SK-N-SH treated with all-trans-retinoic acid at 6 μM for 48 hours (cell line): ENCODE results near the gene NSRP1.
"Not testable (repeated sequence)": the region's sequence is repeated elsewhere in the genome, so short reads cannot be mapped to it uniquely, and the experiment has no call there.

Source experiments
- ATAC-seq: fragments of 200-7000 bp; cut with Tn5 transposase; 3 replicates; pipeline ENCODE4 v1.9.1; 2020; ENCODE audit warnings: mild to moderate bottlenecking, moderate library complexity
- ARNTL ChIP-seq: fragments of 450-650 bp; formaldehyde crosslinking; IDR thresholded peaks from 2 replicates; pipeline ENCODE4 v1.5.0; 2020; ENCODE audit warnings: low read depth, mild to moderate bottlenecking, moderate library complexity, borderline replicate concordance
- BACH2 ChIP-seq: fragments of 250-450 bp; sonication (Bioruptor Pico); IDR thresholded peaks from 2 replicates; pipeline ENCODE4 v1.9.0; 2021; ENCODE audit warnings: mild to moderate bottlenecking, borderline replicate concordance
- CSDC2 ChIP-seq: fragments of 250-450 bp; sonication (Bioruptor Pico); IDR thresholded peaks from 2 replicates; pipeline ENCODE4 v1.5.0; 2020; ENCODE audit warnings: mild to moderate bottlenecking, moderate library complexity
- GLIS3 ChIP-seq: fragments of 250-450 bp; sonication (Bioruptor Pico); IDR thresholded peaks from 2 replicates; pipeline ENCODE4 v1.5.0; 2020; ENCODE audit warnings: mild to moderate bottlenecking, moderate library complexity
- OSR1 ChIP-seq: fragments of 250-450 bp; sonication (Bioruptor Pico); IDR thresholded peaks from 2 replicates; pipeline ENCODE4 v1.8.0; 2022; ENCODE audit warnings: moderate library complexity, mild to moderate bottlenecking, inconsistent platforms
- PPARA ChIP-seq: fragments of 250-450 bp; sonication (Bioruptor Pico); IDR thresholded peaks from 2 replicates; pipeline ENCODE4 v1.5.0; 2020; ENCODE audit warnings: mild to moderate bottlenecking, borderline replicate concordance
- RARB ChIP-seq: fragments of 250-450 bp; sonication (Bioruptor Pico); IDR thresholded peaks from 2 replicates; pipeline ENCODE4 v1.8.0; 2021; ENCODE audit warnings: mild to moderate bottlenecking, moderate library complexity
- TOX ChIP-seq: fragments of 250-450 bp; sonication (Bioruptor Pico); IDR thresholded peaks from 2 replicates; pipeline ENCODE4 v1.8.0; 2021; ENCODE audit warnings: mild to moderate bottlenecking, moderate library complexity, borderline replicate concordance
- ZFP3 ChIP-seq: fragments of 250-450 bp; sonication (Bioruptor Pico); IDR thresholded peaks from 2 replicates; pipeline ENCODE4 v1.5.0; 2020; ENCODE audit warnings: mild to moderate bottlenecking, moderate library complexity
- ZFP30 ChIP-seq: fragments of 450-650 bp; formaldehyde crosslinking; IDR thresholded peaks from 2 replicates; pipeline ENCODE4 v1.5.0; 2022; ENCODE audit warnings: mild to moderate bottlenecking, moderate library complexity
- ZNF565 ChIP-seq: fragments of 450-650 bp; formaldehyde crosslinking; conservative IDR thresholded peaks from 2 replicates; pipeline ENCODE4 v1.5.0; 2020; ENCODE audit warnings: low read depth, mild to moderate bottlenecking, moderate library complexity
- ZNF8 ChIP-seq: fragments of 450-650 bp; formaldehyde crosslinking; IDR thresholded peaks from 2 replicates; pipeline ENCODE4 v1.5.0; 2020; ENCODE audit warnings: mild to moderate bottlenecking, moderate library complexity
- TF ChIP-seq, protein P1 (sequence below): fragments of 250-450 bp; sonication (Bioruptor Pico); IDR thresholded peaks from 2 replicates; pipeline ENCODE4 v1.5.1; 2021; ENCODE audit warnings: mild to moderate bottlenecking, moderate library complexity
- TF ChIP-seq, protein P2 (sequence below): fragments of 250-450 bp; sonication (Bioruptor Pico); IDR thresholded peaks from 2 replicates; pipeline ENCODE4 v1.8.0; 2020; ENCODE audit warnings: mild to moderate bottlenecking, moderate library complexity, borderline replicate concordance
- TF ChIP-seq, protein P3 (sequence below): fragments of 250-450 bp; sonication (Bioruptor Pico); IDR thresholded peaks from 2 replicates; pipeline ENCODE4 v1.5.1; 2020; ENCODE audit warnings: low read depth, mild to moderate bottlenecking, moderate library complexity
- TF ChIP-seq, protein P4 (sequence below): fragments of 250-450 bp; sonication (Bioruptor Pico); IDR thresholded peaks from 2 replicates; pipeline ENCODE4 v1.8.0; 2021; ENCODE audit warnings: low read depth, mild to moderate bottlenecking, moderate library complexity, borderline replicate concordance
- TF ChIP-seq, protein P5 (sequence below): fragments of 250-450 bp; sonication (Bioruptor Pico); IDR thresholded peaks from 2 replicates; pipeline ENCODE4 v1.5.0; 2020; ENCODE audit warnings: mild to moderate bottlenecking, moderate library complexity

The NSRP1 gene

DNA sequence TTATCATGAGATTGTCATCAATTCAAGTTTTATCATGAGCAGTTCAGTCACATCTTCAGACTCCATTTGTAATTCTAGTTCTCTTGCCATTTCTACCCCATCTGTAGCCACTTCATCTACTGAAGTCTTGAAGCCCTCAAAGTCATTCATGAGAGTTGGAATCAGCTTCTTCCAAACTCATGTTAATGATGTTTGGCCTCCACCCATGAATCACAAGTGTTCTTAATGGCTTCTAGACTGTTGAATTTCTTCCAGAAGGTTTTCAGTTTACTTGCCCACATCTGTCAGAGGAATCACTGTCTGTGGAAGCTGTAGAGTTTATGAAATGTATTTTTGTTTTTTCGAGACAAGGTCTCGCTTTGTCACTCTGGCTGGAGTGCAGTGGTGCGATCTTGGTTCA is 16.0 kb downstream of the NSRP1 start (continued):
- TF ChIP-seq, protein P1, sequence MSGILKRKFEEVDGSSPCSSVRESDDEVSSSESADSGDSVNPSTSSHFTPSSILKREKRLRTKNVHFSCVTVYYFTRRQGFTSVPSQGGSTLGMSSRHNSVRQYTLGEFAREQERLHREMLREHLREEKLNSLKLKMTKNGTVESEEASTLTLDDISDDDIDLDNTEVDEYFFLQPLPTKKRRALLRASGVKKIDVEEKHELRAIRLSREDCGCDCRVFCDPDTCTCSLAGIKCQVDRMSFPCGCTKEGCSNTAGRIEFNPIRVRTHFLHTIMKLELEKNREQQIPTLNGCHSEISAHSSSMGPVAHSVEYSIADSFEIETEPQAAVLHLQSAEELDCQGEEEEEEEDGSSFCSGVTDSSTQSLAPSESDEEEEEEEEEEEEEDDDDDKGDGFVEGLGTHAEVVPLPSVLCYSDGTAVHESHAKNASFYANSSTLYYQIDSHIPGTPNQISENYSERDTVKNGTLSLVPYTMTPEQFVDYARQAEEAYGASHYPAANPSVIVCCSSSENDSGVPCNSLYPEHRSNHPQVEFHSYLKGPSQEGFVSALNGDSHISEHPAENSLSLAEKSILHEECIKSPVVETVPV (CRISPR knock-in tag): no peak
- no peak for TF ChIP-seq ZNF565 (CRISPR knock-in tag)

DNA sequence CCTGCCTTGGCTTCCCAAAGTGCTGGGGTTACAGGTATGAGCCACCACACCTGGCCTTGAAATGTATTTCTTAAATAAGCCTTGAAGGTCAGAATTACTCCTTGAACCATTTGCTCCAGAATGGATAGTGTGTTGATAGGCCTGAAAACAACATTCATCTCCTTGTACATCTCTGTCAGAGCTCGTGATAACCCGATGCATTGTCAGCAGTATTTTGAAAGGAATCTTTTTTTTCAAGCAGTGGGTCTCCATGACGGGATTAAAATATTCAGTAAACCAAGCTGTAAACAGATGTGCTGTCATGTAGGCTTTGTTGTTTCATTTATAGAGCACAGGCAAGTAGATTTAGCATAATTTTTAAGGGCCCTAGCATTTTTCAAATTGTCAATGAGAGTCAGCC is 16.6 kb downstream of the NSRP1 start:
- TF ChIP-seq ZFP30 (CRISPR knock-in tag): no peak
- TF ChIP-seq, protein P2, sequence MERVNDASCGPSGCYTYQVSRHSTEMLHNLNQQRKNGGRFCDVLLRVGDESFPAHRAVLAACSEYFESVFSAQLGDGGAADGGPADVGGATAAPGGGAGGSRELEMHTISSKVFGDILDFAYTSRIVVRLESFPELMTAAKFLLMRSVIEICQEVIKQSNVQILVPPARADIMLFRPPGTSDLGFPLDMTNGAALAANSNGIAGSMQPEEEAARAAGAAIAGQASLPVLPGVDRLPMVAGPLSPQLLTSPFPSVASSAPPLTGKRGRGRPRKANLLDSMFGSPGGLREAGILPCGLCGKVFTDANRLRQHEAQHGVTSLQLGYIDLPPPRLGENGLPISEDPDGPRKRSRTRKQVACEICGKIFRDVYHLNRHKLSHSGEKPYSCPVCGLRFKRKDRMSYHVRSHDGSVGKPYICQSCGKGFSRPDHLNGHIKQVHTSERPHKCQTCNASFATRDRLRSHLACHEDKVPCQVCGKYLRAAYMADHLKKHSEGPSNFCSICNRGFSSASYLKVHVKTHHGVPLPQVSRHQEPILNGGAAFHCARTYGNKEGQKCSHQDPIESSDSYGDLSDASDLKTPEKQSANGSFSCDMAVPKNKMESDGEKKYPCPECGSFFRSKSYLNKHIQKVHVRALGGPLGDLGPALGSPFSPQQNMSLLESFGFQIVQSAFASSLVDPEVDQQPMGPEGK (CRISPR knock-in tag): no peak
- no peak for TF ChIP-seq ARNTL (CRISPR knock-in tag)
- TF ChIP-seq TOX (CRISPR knock-in tag): no peak
- TF ChIP-seq GLIS3 (CRISPR knock-in tag): no peak
- no peak for TF ChIP-seq PPARA (CRISPR knock-in tag)
- no peak for TF ChIP-seq ZNF565 (CRISPR knock-in tag)
- no peak for TF ChIP-seq ZNF8
- TF ChIP-seq, all 23 proteins: peak for 0
- no peak for ATAC-seq

DNA sequence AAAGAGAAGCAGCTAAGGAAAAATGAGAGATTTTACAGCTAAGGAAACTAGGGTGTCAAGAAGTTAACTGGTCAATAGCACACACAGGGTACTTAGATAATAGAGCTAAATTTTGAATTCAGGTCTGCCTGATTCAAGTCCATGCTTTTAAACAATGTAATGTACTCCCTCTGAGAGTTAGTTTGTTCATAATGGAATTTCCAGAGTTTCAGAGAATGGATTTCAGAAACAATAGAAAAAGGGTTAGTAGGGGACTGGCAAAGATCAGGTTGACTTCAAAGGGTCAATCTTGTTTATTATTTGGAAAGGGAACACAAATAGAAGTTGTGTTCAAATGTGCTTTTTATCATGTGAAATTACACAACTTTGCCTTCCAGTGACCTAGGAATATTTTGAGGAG is 17.9 kb downstream of the NSRP1 start:
- TF ChIP-seq, protein P3, sequence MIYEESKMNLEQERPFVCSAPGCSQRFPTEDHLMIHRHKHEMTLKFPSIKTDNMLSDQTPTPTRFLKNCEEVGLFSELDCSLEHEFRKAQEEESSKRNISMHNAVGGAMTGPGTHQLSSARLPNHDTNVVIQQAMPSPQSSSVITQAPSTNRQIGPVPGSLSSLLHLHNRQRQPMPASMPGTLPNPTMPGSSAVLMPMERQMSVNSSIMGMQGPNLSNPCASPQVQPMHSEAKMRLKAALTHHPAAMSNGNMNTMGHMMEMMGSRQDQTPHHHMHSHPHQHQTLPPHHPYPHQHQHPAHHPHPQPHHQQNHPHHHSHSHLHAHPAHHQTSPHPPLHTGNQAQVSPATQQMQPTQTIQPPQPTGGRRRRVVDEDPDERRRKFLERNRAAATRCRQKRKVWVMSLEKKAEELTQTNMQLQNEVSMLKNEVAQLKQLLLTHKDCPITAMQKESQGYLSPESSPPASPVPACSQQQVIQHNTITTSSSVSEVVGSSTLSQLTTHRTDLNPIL: no peak
- TF ChIP-seq, protein P4, sequence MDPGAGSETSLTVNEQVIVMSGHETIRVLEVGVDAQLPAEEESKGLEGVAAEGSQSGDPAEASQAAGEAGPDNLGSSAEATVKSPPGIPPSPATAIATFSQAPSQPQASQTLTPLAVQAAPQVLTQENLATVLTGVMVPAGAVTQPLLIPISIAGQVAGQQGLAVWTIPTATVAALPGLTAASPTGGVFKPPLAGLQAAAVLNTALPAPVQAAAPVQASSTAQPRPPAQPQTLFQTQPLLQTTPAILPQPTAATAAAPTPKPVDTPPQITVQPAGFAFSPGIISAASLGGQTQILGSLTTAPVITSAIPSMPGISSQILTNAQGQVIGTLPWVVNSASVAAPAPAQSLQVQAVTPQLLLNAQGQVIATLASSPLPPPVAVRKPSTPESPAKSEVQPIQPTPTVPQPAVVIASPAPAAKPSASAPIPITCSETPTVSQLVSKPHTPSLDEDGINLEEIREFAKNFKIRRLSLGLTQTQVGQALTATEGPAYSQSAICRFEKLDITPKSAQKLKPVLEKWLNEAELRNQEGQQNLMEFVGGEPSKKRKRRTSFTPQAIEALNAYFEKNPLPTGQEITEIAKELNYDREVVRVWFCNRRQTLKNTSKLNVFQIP (CRISPR knock-in tag): no peak
- no peak for TF ChIP-seq OSR1 (CRISPR knock-in tag)
- TF ChIP-seq, protein P5, sequence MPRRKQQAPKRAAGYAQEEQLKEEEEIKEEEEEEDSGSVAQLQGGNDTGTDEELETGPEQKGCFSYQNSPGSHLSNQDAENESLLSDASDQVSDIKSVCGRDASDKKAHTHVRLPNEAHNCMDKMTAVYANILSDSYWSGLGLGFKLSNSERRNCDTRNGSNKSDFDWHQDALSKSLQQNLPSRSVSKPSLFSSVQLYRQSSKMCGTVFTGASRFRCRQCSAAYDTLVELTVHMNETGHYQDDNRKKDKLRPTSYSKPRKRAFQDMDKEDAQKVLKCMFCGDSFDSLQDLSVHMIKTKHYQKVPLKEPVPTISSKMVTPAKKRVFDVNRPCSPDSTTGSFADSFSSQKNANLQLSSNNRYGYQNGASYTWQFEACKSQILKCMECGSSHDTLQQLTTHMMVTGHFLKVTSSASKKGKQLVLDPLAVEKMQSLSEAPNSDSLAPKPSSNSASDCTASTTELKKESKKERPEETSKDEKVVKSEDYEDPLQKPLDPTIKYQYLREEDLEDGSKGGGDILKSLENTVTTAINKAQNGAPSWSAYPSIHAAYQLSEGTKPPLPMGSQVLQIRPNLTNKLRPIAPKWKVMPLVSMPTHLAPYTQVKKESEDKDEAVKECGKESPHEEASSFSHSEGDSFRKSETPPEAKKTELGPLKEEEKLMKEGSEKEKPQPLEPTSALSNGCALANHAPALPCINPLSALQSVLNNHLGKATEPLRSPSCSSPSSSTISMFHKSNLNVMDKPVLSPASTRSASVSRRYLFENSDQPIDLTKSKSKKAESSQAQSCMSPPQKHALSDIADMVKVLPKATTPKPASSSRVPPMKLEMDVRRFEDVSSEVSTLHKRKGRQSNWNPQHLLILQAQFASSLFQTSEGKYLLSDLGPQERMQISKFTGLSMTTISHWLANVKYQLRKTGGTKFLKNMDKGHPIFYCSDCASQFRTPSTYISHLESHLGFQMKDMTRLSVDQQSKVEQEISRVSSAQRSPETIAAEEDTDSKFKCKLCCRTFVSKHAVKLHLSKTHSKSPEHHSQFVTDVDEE: no peak
- ATAC-seq: no peak

DNA sequence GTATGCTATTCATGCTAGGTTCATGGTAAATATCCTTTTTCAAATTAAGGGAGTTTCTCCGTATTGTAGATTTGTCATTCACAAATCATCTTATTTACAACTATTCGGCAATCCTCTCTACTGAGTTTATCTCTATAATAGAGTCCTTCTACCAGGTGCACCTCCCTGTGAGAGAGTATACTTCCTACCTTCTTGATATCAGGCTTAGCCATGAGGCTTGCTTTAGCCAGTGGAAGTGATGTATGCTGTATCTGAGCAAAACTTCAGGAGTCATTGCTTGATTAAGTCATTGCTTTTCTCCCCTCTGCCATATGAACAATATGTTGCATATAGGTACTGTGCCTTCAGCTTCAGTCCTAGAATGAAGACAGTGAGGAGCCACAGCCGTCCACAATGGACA is 20.5 kb downstream of the NSRP1 start:
- TF ChIP-seq RARB (CRISPR knock-in tag) (no peak), BACH2 (no peak), CSDC2 (CRISPR knock-in tag) (no peak), ZFP3 (CRISPR knock-in tag) (no peak)
- TF ChIP-seq, protein P1 (CRISPR knock-in tag): no peak
- no peak for ATAC-seq

DNA sequence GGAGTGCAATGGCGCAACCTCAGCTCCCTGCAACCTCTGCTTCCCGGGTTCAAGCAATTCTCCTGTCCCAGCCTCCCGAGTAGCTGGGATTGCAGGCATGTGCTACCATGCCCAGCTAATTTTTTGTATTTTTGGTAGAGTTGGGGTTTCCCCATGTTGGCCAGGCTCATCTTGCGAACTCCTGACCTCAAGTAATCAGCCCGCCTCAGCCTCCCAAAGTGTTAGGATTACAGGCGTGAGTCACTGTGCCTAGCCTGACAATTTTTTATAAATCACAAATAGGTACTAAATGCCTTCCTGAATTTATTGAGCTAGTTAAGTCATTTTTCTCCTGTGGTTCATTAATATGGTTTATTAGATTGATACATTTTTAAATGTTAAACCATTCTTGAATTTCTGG is 31.2 kb downstream of the NSRP1 start:
- ATAC-seq: not testable (repeated sequence)
